Loucy (cell line): ENCODE results near the gene CLPSL2.

Experiments used
- H2AFZ ChIP-seq: fragments of 200-600 bp; sonication (generic); 2 replicates; pipeline ENCODE4 v1.6.0; 2016; ENCODE audit warnings: antibody characterized with exemption, mild to moderate bottlenecking, low read length, moderate library complexity
- H3F3A ChIP-seq: fragments of 200-600 bp; 2 replicates; pipeline ENCODE4 v1.6.0; 2016; ENCODE audit warnings: antibody characterized with exemption, low read depth, mild to moderate bottlenecking
- H3K27me3 ChIP-seq: fragments of 200-600 bp; sonication (generic); 2 replicates; pipeline ENCODE4 v1.6.1; 2014; ENCODE audit warnings: low read length, mild to moderate bottlenecking; ENCODE audit not compliant: insufficient read depth, poor library complexity, severe bottlenecking
- H3K36me3 ChIP-seq: fragments of 200-600 bp; sonication (generic); 2 replicates; pipeline ENCODE4 v1.6.1; 2016; ENCODE audit warnings: low read length; ENCODE audit not compliant: insufficient read depth
- H3K4me1 ChIP-seq: fragments of 200-600 bp; sonication (generic); 2 replicates; pipeline ENCODE4 v1.5.1; 2014; ENCODE audit warnings: low read length, mild to moderate bottlenecking; ENCODE audit not compliant: insufficient read depth, poor library complexity, severe bottlenecking
- H3K4me2 ChIP-seq: fragments of 200-600 bp; sonication (generic); 2 replicates; pipeline ENCODE4 v1.6.0; 2014; ENCODE audit warnings: antibody characterized with exemption, low read length, low read depth, mild to moderate bottlenecking; ENCODE audit not compliant: poor library complexity, severe bottlenecking
- H3K4me3 ChIP-seq: fragments of 200-600 bp; sonication (generic); 2 replicates; pipeline ENCODE4 v1.5.1; 2014; ENCODE audit warnings: low read length, mild to moderate bottlenecking, mixed read lengths; ENCODE audit not compliant: poor library complexity, severe bottlenecking
- H3K79me2 ChIP-seq: fragments of 200-600 bp; sonication (generic); 2 replicates; pipeline ENCODE4 v1.6.1; 2014; ENCODE audit warnings: low read length; ENCODE audit not compliant: insufficient read depth
- H3K9ac ChIP-seq: fragments of 200-600 bp; sonication (generic); 2 replicates; pipeline ENCODE4 v1.6.0; 2014; ENCODE audit warnings: mild to moderate bottlenecking, low read depth, low read length, moderate library complexity; ENCODE audit not compliant: poor library complexity, severe bottlenecking
- H3K9me2 ChIP-seq: fragments of 200-600 bp; sonication (generic); replicated peaks from 2 replicates; pipeline ENCODE4 v1.6.1; 2016; ENCODE audit warnings: low read depth, low read length, mixed read lengths
- H3K9me3 ChIP-seq: fragments of 200-600 bp; sonication (generic); 2 replicates; pipeline ENCODE4 v1.6.1; 2014; ENCODE audit warnings: mild to moderate bottlenecking, antibody characterized with exemption, low read length, low read depth; ENCODE audit not compliant: insufficient read depth
- H4K20me1 ChIP-seq: fragments of 200-600 bp; sonication (generic); 2 replicates; pipeline ENCODE4 v1.6.0; 2014; ENCODE audit warnings: antibody characterized with exemption, low read length, mild to moderate bottlenecking; ENCODE audit not compliant: insufficient read depth, poor library complexity, severe bottlenecking
- EZH2phosphoT487 ChIP-seq: fragments of 200-600 bp; IDR thresholded peaks from 2 replicates; pipeline ENCODE4 v1.6.1; 2018; ENCODE audit warnings: antibody characterized with exemption, mild to moderate bottlenecking, moderate library complexity, borderline replicate concordance
- TF ChIP-seq, protein P1 (sequence below): fragments of 200-600 bp; sonication (generic); conservative IDR thresholded peaks from 2 replicates; pipeline ENCODE4 v1.5.1; 2014; ENCODE audit warnings: mild to moderate bottlenecking, antibody characterized with exemption, low read length

The CLPSL2 gene

DNA sequence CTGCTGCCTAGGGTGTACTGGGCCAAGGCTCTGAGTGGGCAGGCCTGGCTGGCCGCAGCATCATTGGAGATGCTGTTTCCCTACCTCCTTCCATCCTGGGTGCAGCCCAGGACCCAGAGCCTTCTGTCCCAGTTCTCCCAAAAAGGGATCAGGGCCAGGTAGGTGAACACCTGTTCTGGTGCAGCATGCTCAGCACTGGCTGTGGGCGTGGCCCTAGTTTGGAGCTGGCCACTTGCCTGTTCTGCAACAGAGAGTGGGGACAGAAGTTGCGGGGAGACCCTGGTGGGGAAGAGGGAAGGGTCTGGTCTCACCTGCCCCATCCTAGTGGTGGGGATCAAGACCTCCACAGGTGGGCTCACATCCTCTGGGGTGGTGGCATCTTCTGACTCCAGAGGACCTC is 40.9 kb upstream of the CLPSL2 start:
- no peak for TF ChIP-seq EZH2phosphoT487
- TF ChIP-seq, protein P1, sequence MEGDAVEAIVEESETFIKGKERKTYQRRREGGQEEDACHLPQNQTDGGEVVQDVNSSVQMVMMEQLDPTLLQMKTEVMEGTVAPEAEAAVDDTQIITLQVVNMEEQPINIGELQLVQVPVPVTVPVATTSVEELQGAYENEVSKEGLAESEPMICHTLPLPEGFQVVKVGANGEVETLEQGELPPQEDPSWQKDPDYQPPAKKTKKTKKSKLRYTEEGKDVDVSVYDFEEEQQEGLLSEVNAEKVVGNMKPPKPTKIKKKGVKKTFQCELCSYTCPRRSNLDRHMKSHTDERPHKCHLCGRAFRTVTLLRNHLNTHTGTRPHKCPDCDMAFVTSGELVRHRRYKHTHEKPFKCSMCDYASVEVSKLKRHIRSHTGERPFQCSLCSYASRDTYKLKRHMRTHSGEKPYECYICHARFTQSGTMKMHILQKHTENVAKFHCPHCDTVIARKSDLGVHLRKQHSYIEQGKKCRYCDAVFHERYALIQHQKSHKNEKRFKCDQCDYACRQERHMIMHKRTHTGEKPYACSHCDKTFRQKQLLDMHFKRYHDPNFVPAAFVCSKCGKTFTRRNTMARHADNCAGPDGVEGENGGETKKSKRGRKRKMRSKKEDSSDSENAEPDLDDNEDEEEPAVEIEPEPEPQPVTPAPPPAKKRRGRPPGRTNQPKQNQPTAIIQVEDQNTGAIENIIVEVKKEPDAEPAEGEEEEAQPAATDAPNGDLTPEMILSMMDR, result no peak
- Histone ChIP-seq H3K4me3 (no peak overlapping the region), H3K36me3 (no peaks in the 10 kb centered on the region), H3K27me3 (no peaks in the 10 kb centered on the region), H3F3A (peaks cover 6% of the 10 kb centered on the region; the same call in 1 of the 2 replicates), H3K79me2 (peaks cover 9% of the 10 kb centered on the region; the same call in 1 of the 2 replicates), H3K9me3 (no peaks in the 10 kb centered on the region), H4K20me1 (no peaks in the 10 kb centered on the region), H3K9me2 (no peaks in the 10 kb centered on the region), H3K4me1 (peaks cover 35% of the 10 kb centered on the region), H2AFZ (no peak overlapping the region), H3K4me2 (no peak overlapping the region), H3K9ac (peak overlapping the region; percentile 2)

DNA sequence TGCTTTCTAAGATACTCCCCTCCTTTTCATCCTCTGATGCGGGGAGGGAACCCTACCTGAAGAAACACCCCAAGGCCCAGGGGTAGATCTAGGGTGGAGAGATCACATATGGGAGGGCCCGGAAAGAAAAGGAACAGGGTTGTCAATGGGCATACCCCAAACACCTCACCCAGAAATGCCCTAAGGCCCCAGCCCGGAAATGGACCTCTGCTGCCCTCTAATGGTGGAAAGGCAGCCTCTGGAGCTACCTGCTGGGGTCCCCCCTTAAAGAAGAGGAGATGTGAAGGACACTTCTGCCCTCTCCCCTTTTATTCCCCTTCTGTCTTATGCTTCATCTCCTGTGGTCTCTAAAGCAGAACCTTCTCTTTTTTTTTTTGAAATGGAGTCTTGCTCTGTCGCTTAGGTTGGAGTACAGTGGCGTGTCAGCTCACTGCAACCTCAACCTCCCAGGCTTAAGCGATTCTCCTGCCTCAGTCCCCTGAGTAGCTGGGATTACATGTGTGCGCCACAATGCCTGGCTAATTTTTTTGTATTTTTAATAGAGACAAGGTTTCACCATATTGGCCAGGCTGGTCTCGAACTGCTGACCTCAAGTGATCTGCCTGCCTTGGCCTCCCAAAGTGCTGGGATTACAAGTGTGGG is 40.0 kb upstream of the CLPSL2 start:
- Histone ChIP-seq H3K79me2 (0 out of 2 replicates have a peak, but pooled peaks cover 4% of the 10 kb centered on the region), H3K9me3 (no peaks in the 10 kb centered on the region), H4K20me1 (no peaks in the 10 kb centered on the region), H3K9me2 (no peaks in the 10 kb centered on the region), H3K4me2 (peak overlapping the region; percentile 8), H3K36me3 (no peaks in the 10 kb centered on the region), H3K9ac (peak overlapping the region; percentile 2), H3K4me3 (no peak overlapping the region), H3K27me3 (no peaks in the 10 kb centered on the region), H3F3A (no peaks in the 10 kb centered on the region), H3K4me1 (peaks cover 28% of the 10 kb centered on the region), H2AFZ (no peak overlapping the region; the same call in 1 of the 2 replicates)
- TF ChIP-seq, protein P1, result peak; percentile 95
- TF ChIP-seq EZH2phosphoT487, result no peak

DNA sequence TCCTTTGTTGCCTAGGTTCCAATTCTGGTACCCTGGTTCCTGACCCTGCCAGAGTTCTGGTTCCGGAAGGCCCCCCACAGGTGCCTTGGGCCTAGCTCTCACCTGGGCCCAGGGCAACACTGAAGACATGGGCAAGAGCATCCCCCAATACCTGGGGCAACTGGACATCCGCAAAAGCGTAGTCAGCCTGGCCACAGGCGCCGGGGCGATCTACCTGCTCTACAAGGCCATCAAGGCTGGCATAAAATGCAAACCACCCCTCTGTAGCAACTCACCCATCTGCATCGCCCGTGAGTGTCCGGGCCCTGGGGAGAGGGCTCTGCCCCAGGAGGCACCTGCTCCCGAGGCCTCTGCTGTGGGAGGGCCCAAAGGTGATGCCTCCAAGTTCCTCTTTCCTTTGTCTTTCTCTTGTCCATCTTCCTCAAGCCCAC is 39.4 kb upstream of the CLPSL2 start, which contains the start of gene ARMC12:
TSS of gene ARMC12 (plus strand) at position 51 of the 431 bp plus-strand sequence. CDS start at position 128, 77 bp downstream.
- Histone ChIP-seq H3K4me2 (peak within 1 kb of the TSS; percentile 8), H3K36me3 (no peaks in the 10 kb centered on the region), H3K79me2 (0 out of 2 replicates have a peak, but pooled peaks cover 4% of the 10 kb centered on the region), H3K9me3 (no peaks in the 10 kb centered on the region), H3K4me1 (peaks cover 28% of the 10 kb centered on the region), H3K9ac (peak within 1 kb of the TSS; percentile 2), H3K9me2 (no peaks in the 10 kb centered on the region), H3K27me3 (no peaks in the 10 kb centered on the region), H2AFZ (peak within 1 kb of the TSS; percentile 69), H3K4me3 (no peak within 1 kb of the TSS), H4K20me1 (no peaks in the 10 kb centered on the region), H3F3A (no peaks in the 10 kb centered on the region)
- TF ChIP-seq, protein P1, result no peak
- TF ChIP-seq EZH2phosphoT487, result no peak
